ENCODE measurements around the gene ELL3. TPM values are rescaled to one million over a fixed set of nuclear protein-coding genes. Genes with fewer than 3 reads are reported as not detected.

Gene ELL3
- total RNA-seq, 1 experiment from 2014 or later = 35.8 TPM

GRCh38 chr15:43776101-43776717 lies 557 bp downstream of the ELL3 start:
- CTCF ChIA-PET = interaction anchor here (1.1 kb wide), 1 partner anchor 48 kb away, joined by 4 read pairs; the partner anchor contains the start of gene MFAP1
- H3K4me3 ChIP-seq (ENCODE audit: low read length) = peak overlapping the region; percentile 83
- H3K9ac ChIP-seq (ENCODE audit: low read length) = peak overlapping the region; percentile 53
- H3K9me2 ChIP-seq (replicated peaks; ENCODE audit: low read length) = no peaks in the 10 kb centered on the region
- TSS peak; percentile 52 for BruUV-seq (replicated peaks)
- TF ChIP-seq EZH2phosphoT487 (IDR thresholded peaks at IDR 0.05; ENCODE audit: borderline replicate concordance, low read length) = no peak
- POLR2A ChIA-PET (ENCODE audit: unreplicated experiment) = interaction anchor here (0.5 to 0.6 kb wide), 2 partner anchors 265 to 380 kb away, joined by 3 to 5 read pairs; no protein-coding TSS in a partner anchor
- ATAC-seq (peak; percentile 18), DNase-seq (peak; percentile 25)
- H3K27ac ChIP-seq (ENCODE audit: low read length) = no peak overlapping the region
- H3K9me3 ChIP-seq (ENCODE audit: low read length) = no peaks in the 10 kb centered on the region
- peak overlapping the region; percentile 90 for H2AFZ ChIP-seq (ENCODE audit: low read length)
- no peaks in the 10 kb centered on the region for H3K27me3 ChIP-seq (ENCODE audit: low read length)
- intact Hi-C loops (cut with micrococcal nuclease) = loop anchor here (1.0 to 2.0 kb wide), 2 partner anchors 17 to 22 kb away; partner anchors contain the start of gene SERF2
- H3K4me2 ChIP-seq (ENCODE audit: low read length) = peak overlapping the region; percentile 82
- H3K4me1 ChIP-seq (ENCODE audit: insufficient read depth, low read length) = peaks cover 17% of the 10 kb centered on the region; the same call in 1 of the 2 replicates
- H3K36me3 ChIP-seq (ENCODE audit: low read depth, low read length) = peaks cover 29% of the 10 kb centered on the region
- no peaks in the 10 kb centered on the region for H4K20me1 ChIP-seq (ENCODE audit: low read length)
- H3F3A ChIP-seq (ENCODE audit: low read length, unreplicated experiment) = no peaks in the 10 kb centered on the region
- peaks cover 10% of the 10 kb centered on the region; the same call in 1 of the 2 replicates for H3K79me2 ChIP-seq (ENCODE audit: low read length)

- intact Hi-C loops (cut with micrococcal nuclease) = loop anchor here (1.0 kb wide), 1 partner anchor 29 kb away; the partner anchor contains the start of gene PDIA3
- BruUV-seq (replicated peaks) = no TSS peak
- peak overlapping the region; percentile 90; the same call in 1 of the 2 replicates for H2AFZ ChIP-seq (ENCODE audit: low read length)
Measured at GRCh38 chr15:43775411-43775965, 1.3 kb downstream of the ELL3 start.

GRCh38 chr15:43774062-43774461 lies 2.7 kb downstream of the ELL3 start:
- Histone ChIP-seq H4K20me1 (ENCODE audit: low read length) (no peaks in the 10 kb centered on the region), H3K27me3 (ENCODE audit: low read length) (no peaks in the 10 kb centered on the region), H2AFZ (ENCODE audit: low read length) (no peak overlapping the region), H3K9me3 (ENCODE audit: low read length) (no peaks in the 10 kb centered on the region), H3K4me1 (ENCODE audit: insufficient read depth, low read length) (peaks cover 17% of the 10 kb centered on the region; the same call in 1 of the 2 replicates), H3K36me3 (ENCODE audit: low read depth, low read length) (peaks cover 43% of the 10 kb centered on the region), H3K79me2 (ENCODE audit: low read length) (peaks cover 10% of the 10 kb centered on the region; the same call in 1 of the 2 replicates), H3F3A (ENCODE audit: low read length, unreplicated experiment) (no peaks in the 10 kb centered on the region), H3K4me3 (ENCODE audit: low read length) (no peak overlapping the region), H3K9ac (ENCODE audit: low read length) (no peak overlapping the region), H3K4me2 (ENCODE audit: low read length) (no peak overlapping the region), H3K9me2 (replicated peaks; ENCODE audit: low read length) (no peaks in the 10 kb centered on the region), H3K27ac (ENCODE audit: low read length) (no peak overlapping the region)
- DNase-seq (no peak), ATAC-seq (no peak)
- intact Hi-C loops (cut with micrococcal nuclease) = no loop called here
- TF ChIP-seq EZH2phosphoT487 (IDR thresholded peaks at IDR 0.05; ENCODE audit: borderline replicate concordance, low read length) (no peak), CTCF (conservative IDR thresholded peaks at IDR 0.05; ENCODE audit: low read depth, low read length) (no peak), EZH2 (IDR thresholded peaks at IDR 0.05; ENCODE audit: low read length, unreplicated experiment) (no peak)
- CTCF ChIA-PET = interaction anchor here (0.6 kb wide), 1 partner anchor 27 kb away, joined by 3 read pairs; no protein-coding TSS in a partner anchor
- BruUV-seq (replicated peaks) = no TSS peak
- POLR2A ChIA-PET (ENCODE audit: unreplicated experiment) = no interaction called here

More at GRCh38 chr15:43775411-43775965, 1.3 kb downstream of the ELL3 start:
- ChIA-PET CTCF (no interaction called here), POLR2A (ENCODE audit: unreplicated experiment) (no interaction called here)
- H3K4me1 ChIP-seq (ENCODE audit: insufficient read depth, low read length) = peaks cover 17% of the 10 kb centered on the region; the same call in 1 of the 2 replicates
- peak overlapping the region; percentile 82 for H3K4me2 ChIP-seq (ENCODE audit: low read length)
- H3K79me2 ChIP-seq (ENCODE audit: low read length) = peaks cover 10% of the 10 kb centered on the region; the same call in 1 of the 2 replicates
- no peaks in the 10 kb centered on the region for H4K20me1 ChIP-seq (ENCODE audit: low read length)
- no peaks in the 10 kb centered on the region for H3K27me3 ChIP-seq (ENCODE audit: low read length)
- H3F3A ChIP-seq (ENCODE audit: low read length, unreplicated experiment) = no peaks in the 10 kb centered on the region
- ATAC-seq = peak; percentile 54
- H3K9ac ChIP-seq (ENCODE audit: low read length) = peak overlapping the region; percentile 53
- peak; percentile 95 for DNase-seq
- no peaks in the 10 kb centered on the region for H3K9me3 ChIP-seq (ENCODE audit: low read length)
- H3K27ac ChIP-seq (ENCODE audit: low read length) = peak overlapping the region; percentile 44
- TF ChIP-seq EZH2 (IDR thresholded peaks at IDR 0.05; ENCODE audit: low read length, unreplicated experiment) = no peak
- no peak for TF ChIP-seq EZH2phosphoT487 (IDR thresholded peaks at IDR 0.05; ENCODE audit: borderline replicate concordance, low read length)
- TF ChIP-seq CTCF (conservative IDR thresholded peaks at IDR 0.05; ENCODE audit: low read depth, low read length) = peak; percentile 81
- H3K4me3 ChIP-seq (ENCODE audit: low read length) = peak overlapping the region; percentile 83
- no peaks in the 10 kb centered on the region for H3K9me2 ChIP-seq (replicated peaks; ENCODE audit: low read length)
- H3K36me3 ChIP-seq (ENCODE audit: low read depth, low read length) = peaks cover 34% of the 10 kb centered on the region

Data from PC-3 (cell line).